Body of pancreas (tissue), 4 donors: ENCODE data around the gene PPIB. TPM values are rescaled to one million over a fixed set of nuclear protein-coding genes. Genes with fewer than 3 reads are reported as not detected.

Source experiments
- ATAC-seq: fragments of 150-250 bp; one replicate; pipeline ENCODE4 v1.9.1; 2016
- DNase-seq, 4 donors: peaks; one replicate each; pipeline ENCODE4 v3.0.0-alpha.2; 2019
- H3K27ac ChIP-seq, 4 donors: fragments of 200-600 bp; sonication (generic); 1 replicate in 3 of 4; 2 replicates in 1 of 4; pipeline versions ENCODE4 v1.5.1 to v1.6.1; 2016 to 2019; ENCODE audit warnings: mild to moderate bottlenecking in 1 of 4, mixed read lengths in 1 of 4, moderate library complexity in 1 of 4
- H3K27me3 ChIP-seq, 2 donors: fragments of 200-600 bp; sonication (generic); one replicate each; pipeline ENCODE4 v1.6.0; 2016; ENCODE audit warnings: mild to moderate bottlenecking in 1 of 2
- H3K36me3 ChIP-seq, 2 donors: fragments of 200-600 bp; sonication (generic); replicated peaks in 1 of 2; 2 replicates each; pipeline ENCODE4 v1.5.1; 2016; ENCODE audit warnings: low read depth in 2 of 2; ENCODE audit not compliant: insufficient read depth in 1 of 2
- H3K4me1 ChIP-seq: fragments of 200-600 bp; sonication (generic); one replicate; pipeline ENCODE4 v1.6.0; 2016
- H3K4me3 ChIP-seq, 2 donors: fragments of 200-600 bp; sonication (generic); 1 replicate in 1 of 2; 2 replicates in 1 of 2; pipeline ENCODE4 v1.5.1; 2016 to 2019
- H3K9me3 ChIP-seq, 3 donors: fragments of 200-600 bp; sonication (generic); 1 replicate in 2 of 3; 2 replicates in 1 of 3; pipeline ENCODE4 v1.5.1; 2016
- CTCF ChIP-seq, 7 experiments: fragments of 450-650 bp in 4 of 7; fragments of 200-600 bp in 3 of 7; sonication (generic) in 3 of 7; IDR thresholded peaks; one replicate each; pipeline ENCODE4 v1.5.1; 2016 to 2019; ENCODE audit warnings: antibody characterized with exemption in 7 of 7
- POLR2A ChIP-seq, 3 donors: fragments of 450-650 bp; IDR thresholded peaks; one replicate each; pipeline ENCODE4 v1.6.1; 2016; ENCODE audit warnings: antibody characterized with exemption in 3 of 3, mild to moderate bottlenecking in 2 of 3
- WGBS, 2 donors: methylation state at CpG; one replicate each; pipeline ENCODE4 v1.1.5; 2017; 5-methylcytosine and 5-hydroxymethylcytosine counted together
- intact Hi-C: fragments of 100-400 bp; cut with DNase I; formaldehyde crosslinking; loops from one replicate; pipeline ENCODE4 v1.15.1; 2023
- total RNA-seq, 2 donors: library from RNA; depleted of rRNA; stranded (reverse); fragments of >200 nt; gene quantifications; one replicate each; pipeline ENCODE4 v1.1.0, GENCODE V29; 2016

PPIB gene
- total RNA-seq, 2 donors from 2014 or later = 159 to 1,343 TPM

- H3K4me3 ChIP-seq = no peak overlapping the region
- DNase-seq (no peak), ATAC-seq (no peak)
- no peak for TF ChIP-seq CTCF (IDR thresholded peaks at IDR 0.05)
- no peak for TF ChIP-seq POLR2A (IDR thresholded peaks at IDR 0.05)
- intact Hi-C loops = no loop called here
- no peaks in the 10 kb centered on the region for H3K27me3 ChIP-seq
- H3K27ac ChIP-seq = no peak overlapping the region
- no peaks in the 10 kb centered on the region for H3K4me1 ChIP-seq
- peaks cover 0 to 7% of the 10 kb centered on the region in 2 donors for H3K36me3 ChIP-seq
- no peaks in the 10 kb centered on the region for H3K9me3 ChIP-seq
Measured at GRCh38 chr15:64205202-64205601, 42.4 kb upstream of the PPIB start.

- H3K36me3 ChIP-seq = no peaks in the 10 kb centered on the region
- intact Hi-C loops = no loop called here
- TF ChIP-seq CTCF (IDR thresholded peaks at IDR 0.05) (no peak), POLR2A (IDR thresholded peaks at IDR 0.05) (no peak)
- no peak overlapping the region for H3K4me3 ChIP-seq
- ATAC-seq = no peak
- WGBS, 2 donors = 82 to 96% methylated on average over 1 of the region's 1 CpG
- no peak for DNase-seq
- no peak overlapping the region for H3K27ac ChIP-seq
- no peaks in the 10 kb centered on the region for H3K9me3 ChIP-seq
- no peaks in the 10 kb centered on the region for H3K4me1 ChIP-seq
- no peaks in the 10 kb centered on the region for H3K27me3 ChIP-seq
Measured at GRCh38 chr15:64197425-64197824, 34.6 kb upstream of the PPIB start.

GRCh38 chr15:64193971-64194370, 31.1 kb upstream of the PPIB start:
- no peak overlapping the region for H3K27ac ChIP-seq
- TF ChIP-seq CTCF (IDR thresholded peaks at IDR 0.05) (no peak), POLR2A (IDR thresholded peaks at IDR 0.05) (no peak)
- intact Hi-C loops = no loop called here
- no peak for DNase-seq
- no peaks in the 10 kb centered on the region for H3K9me3 ChIP-seq
- WGBS, 2 donors = 87 to 90% methylated on average over 6 of the region's 6 CpGs
- H3K4me1 ChIP-seq = no peaks in the 10 kb centered on the region
- ATAC-seq = no peak
- no peaks in the 10 kb centered on the region for H3K36me3 ChIP-seq
- no peak overlapping the region for H3K4me3 ChIP-seq
- H3K27me3 ChIP-seq = no peaks in the 10 kb centered on the region

- ATAC-seq (no peak), DNase-seq (no peak)
- no peak overlapping the region for H3K4me3 ChIP-seq
- no peaks in the 10 kb centered on the region for H3K4me1 ChIP-seq
- no peaks in the 10 kb centered on the region for H3K9me3 ChIP-seq
- WGBS, 2 donors = 93 to 94% methylated on average over 5 of the region's 5 CpGs
- no peaks in the 10 kb centered on the region for H3K36me3 ChIP-seq
- H3K27ac ChIP-seq = no peak overlapping the region
- intact Hi-C loops = no loop called here
- H3K27me3 ChIP-seq = no peaks in the 10 kb centered on the region
- TF ChIP-seq POLR2A (IDR thresholded peaks at IDR 0.05) = no peak
- no peak for TF ChIP-seq CTCF (IDR thresholded peaks at IDR 0.05)
Measured at GRCh38 chr15:64191971-64192830, 29.4 kb upstream of the PPIB start.
